K562 (cell line): Measurements from ENCODE around the gene STARD3NL. TPM values are rescaled to one million over a fixed set of nuclear protein-coding genes. Genes with fewer than 3 reads are reported as not detected.
A peak's percentile ranks its signal among the peaks of the same experiment; 100 is the strongest.
"Not testable (repeated sequence)": the region's sequence is repeated elsewhere in the genome, so short reads cannot be mapped to it uniquely, and the experiment has no call there.

ENCODE experiments used
- ATAC-seq: fragments of 200-7000 bp; cut with Tn5 transposase; 3 replicates; pipeline ENCODE4 v1.9.1; 2020; ENCODE audit warnings: moderate library complexity
- BruUV-seq: library from RNA; stranded (reverse); fragments of 400-500 nt; replicated peaks from 2 replicates; lab custom pipeline; 2021; lab: Mats Ljungman, UMichigan
- CTCF ChIA-PET: fragments of 300-600 bp; formaldehyde crosslinking; extraction: SDS; loops from one replicate; lab custom pipeline; 2021; ENCODE audit warnings: low intra/inter-chr PET ratio; lab: Yijun Ruan, JAX
- POLR2A ChIA-PET: fragments of 300-600, 350-650 bp; sonication (Branson Sonifier 250); formaldehyde crosslinking; extraction: SDS; loops from one replicate; lab custom pipeline; 2021; ENCODE audit warnings: antibody characterized with exemption, inconsistent platforms; lab: Yijun Ruan, JAX
- DNase-seq, 4 experiments: peaks; one replicate each; pipeline versions ENCODE4 v3.0.0 to v3.0.0-alpha.2; 2011 to 2018; ENCODE audit warnings: low spot score in 3 of 4, mixed read lengths in 3 of 4; ENCODE audit errors: extremely low read depth in 1 of 4
- FAIRE-seq: peaks from 2 replicates; lab custom pipeline; 2011; peaks lifted over from hg19 to GRCh38; lab: Jason Lieb, UNC
- H2AFZ ChIP-seq: 2 replicates; pipeline ENCODE4 v1.6.0; 2011; ENCODE audit warnings: low read depth, low read length, control low read depth, inconsistent platforms
- H3K27ac ChIP-seq: fragments of 200-600 bp; 3 replicates; pipeline ENCODE4 v1.8.0; 2011; ENCODE audit warnings: low read depth, mild to moderate bottlenecking, control low read depth, inconsistent platforms, low read length, moderate library complexity, mixed read lengths; ENCODE audit errors: extremely low read depth
- H3K27me3 ChIP-seq, 2 experiments: fragments of 300-600 bp in 1 of 2; 2 replicates in 1 of 2; 3 replicates in 1 of 2; pipeline versions ENCODE4 v1.6.0 to v1.8.0; 2011; ENCODE audit warnings: inconsistent platforms in 2 of 2, low read length in 2 of 2, mild to moderate bottlenecking in 1 of 2, mixed read lengths in 1 of 2, moderate library complexity in 1 of 2; ENCODE audit not compliant: control insufficient read depth in 2 of 2, insufficient read depth in 2 of 2
- H3K36me3 ChIP-seq: fragments of 300-600 bp; 3 replicates; pipeline ENCODE4 v1.8.0; 2011; ENCODE audit warnings: mild to moderate bottlenecking, low read length, inconsistent platforms; ENCODE audit not compliant: control insufficient read depth, insufficient read depth
- H3K4me1 ChIP-seq, 2 experiments: fragments of 200-600 bp in 1 of 2; replicated peaks in 1 of 2; 2 replicates in 1 of 2; 3 replicates in 1 of 2; pipeline versions ENCODE4 v1.5.1 to v1.8.0; 2011; ENCODE audit warnings: inconsistent platforms in 2 of 2, low read length in 2 of 2, mild to moderate bottlenecking in 1 of 2, mixed read lengths in 1 of 2, moderate library complexity in 1 of 2; ENCODE audit not compliant: control insufficient read depth in 2 of 2, insufficient read depth in 2 of 2
- H3K4me2 ChIP-seq: 2 replicates; pipeline ENCODE4 v1.6.1; 2011; ENCODE audit warnings: low read length, control low read depth, inconsistent platforms, mixed read lengths; ENCODE audit not compliant: insufficient read depth
- H3K4me3 ChIP-seq: fragments of 200-600 bp; sonication (generic), shearing (Covaris generic); 2 replicates; pipeline ENCODE4 v1.5.1; 2016; ENCODE audit warnings: control low read depth, inconsistent platforms
- H3K79me2 ChIP-seq: fragments of 200-600 bp; 3 replicates; pipeline ENCODE4 v1.8.0; 2011; ENCODE audit warnings: low read length, inconsistent platforms; ENCODE audit not compliant: control insufficient read depth, insufficient read depth
- H3K9ac ChIP-seq, 2 experiments: 2 replicates each; pipeline versions ENCODE4 v1.6.0 to v1.6.1; 2011; ENCODE audit warnings: low read depth in 2 of 2, low read length in 2 of 2, control low read depth in 1 of 2, inconsistent platforms in 1 of 2, mild to moderate bottlenecking in 1 of 2, mixed read lengths in 1 of 2; ENCODE audit not compliant: insufficient read depth in 1 of 2
- H3K9me1 ChIP-seq: one replicate; pipeline ENCODE4 v1.6.0; 2011; ENCODE audit warnings: inconsistent platforms, mild to moderate bottlenecking, low read length, moderate library complexity; ENCODE audit not compliant: control insufficient read depth, insufficient read depth
- H3K9me3 ChIP-seq: replicated peaks from 2 replicates; pipeline ENCODE4 v1.5.1; 2011; ENCODE audit warnings: low read depth, low read length, inconsistent platforms; ENCODE audit not compliant: control insufficient read depth, insufficient read depth
- H4K20me1 ChIP-seq: replicated peaks from 2 replicates; pipeline ENCODE4 v1.6.1; 2011; ENCODE audit warnings: low read length, inconsistent platforms, mixed read lengths; ENCODE audit not compliant: control insufficient read depth, insufficient read depth
- ATF6 ChIP-seq: sonication (generic); formaldehyde crosslinking; IDR thresholded peaks from 2 replicates; pipeline ENCODE4 v1.4.0; 2020; ENCODE audit warnings: mild to moderate bottlenecking, missing genetic modification reagents
- C11orf30 ChIP-seq: fragments of 450-650 bp; IDR thresholded peaks from 2 replicates; pipeline ENCODE4 v1.6.1; 2016; ENCODE audit warnings: low read depth, mild to moderate bottlenecking
- CEBPB ChIP-seq: fragments of 450-650 bp; IDR thresholded peaks from 2 replicates; pipeline ENCODE4 v1.6.1; 2016; ENCODE audit warnings: missing genetic modification characterization, missing compliant biosample characterization
- CEBPG ChIP-seq, 3 experiments: fragments of 200-800 bp in 1 of 3; sonication (Bioruptor generic) in 1 of 3; sonication (generic) in 1 of 3; formaldehyde crosslinking in 1 of 3; IDR thresholded peaks in 2 of 3; conservative IDR thresholded peaks in 1 of 3; 2 replicates each; pipeline versions ENCODE4 v1.6.1 to v1.8.0; 2016 to 2022; ENCODE audit warnings: missing compliant biosample characterization in 2 of 3, missing genetic modification characterization in 2 of 3, mild to moderate bottlenecking in 1 of 3, missing genetic modification reagents in 1 of 3
- MAFF ChIP-seq: IDR thresholded peaks from 2 replicates; pipeline ENCODE4 v1.6.1; 2012; ENCODE audit warnings: low read length, improper control_type of control experiment
- MAFG ChIP-seq: fragments of 450-650 bp; conservative IDR thresholded peaks from 2 replicates; pipeline ENCODE4 v1.6.1; 2016; ENCODE audit warnings: missing genetic modification characterization, missing compliant biosample characterization
- MAFK ChIP-seq: IDR thresholded peaks from 2 replicates; pipeline ENCODE4 v1.6.1; 2011; ENCODE audit warnings: low read length, improper control_type of control experiment
- ZNF316 ChIP-seq: fragments of 450-650 bp; IDR thresholded peaks from 2 replicates; pipeline ENCODE4 v1.6.1; 2016
- ZNF707 ChIP-seq: fragments of 250-450 bp; sonication (Bioruptor Pico); conservative IDR thresholded peaks from 2 replicates; pipeline ENCODE4 v1.8.0; 2022; ENCODE audit warnings: inconsistent platforms, mild to moderate bottlenecking, moderate library complexity
- WGBS: fragments of 100-300 bp; shearing (Covaris generic); methylation state at CpG from one replicate; pipeline ENCODE4 v1.1.6; 2016; ENCODE audit warnings: low coverage, mixed read lengths; ENCODE audit not compliant: insufficient coverage; ENCODE audit errors: missing lambda C conversion rate; 5-methylcytosine and 5-hydroxymethylcytosine counted together
- in situ Hi-C: fragments of 300-500 bp; cut with MboI; formaldehyde crosslinking; loops from 4 replicates; pipeline ENCODE4 v1.15.0; 2018; ENCODE audit warnings: inconsistent platforms, mixed read lengths
- intact Hi-C: fragments of 100-400 bp; cut with micrococcal nuclease; formaldehyde crosslinking; loops from 2 replicates; pipeline ENCODE4 v1.14.2; 2022
- polyA plus RNA-seq, 8 experiments: library from polyadenylated mRNA; depleted of rRNA in 4 of 8; stranded (reverse) in 5 of 8; unstranded in 3 of 8; fragments of >200 nt; fragmentation: Nextera tagmentation in 2 of 8; fragmentation: Illumina TruSeq in 1 of 8; extraction: Ambion mirVana in 2 of 8; extraction: Trizol in 1 of 8; gene quantifications; 2 replicates each; pipeline versions ENCODE4 v1.2.1 to v1.2.3, GENCODE V29; 2011 to 2014; ENCODE audit warnings: inconsistent platforms in 1 of 8, missing spikeins in 1 of 8
- total RNA-seq, 7 experiments: library from RNA; depleted of rRNA in 6 of 7; stranded (reverse); fragments of >200 nt in 6 of 7; fragmentation: Illumina TruSeq in 2 of 7; extraction: Trizol in 2 of 7; gene quantifications; 2 replicates each; pipeline versions ENCODE4 v1.2.1 to v1.2.3, GENCODE V29; 2011 to 2021; ENCODE audit warnings: low replicate concordance in 1 of 7
- TF ChIP-seq, protein P1 (sequence below): fragments of 450-650 bp; IDR thresholded peaks from 2 replicates; pipeline ENCODE4 v1.6.1; 2016; ENCODE audit warnings: missing biosample characterization, missing genetic modification characterization

STARD3NL gene
- total and polyA plus RNA-seq, 9 of the 15 experiments (the other 6 are each of a cell fraction or from before 2014, with no cell fraction given) = 42.2 to 90.0 (median 57.6) TPM

DNA sequence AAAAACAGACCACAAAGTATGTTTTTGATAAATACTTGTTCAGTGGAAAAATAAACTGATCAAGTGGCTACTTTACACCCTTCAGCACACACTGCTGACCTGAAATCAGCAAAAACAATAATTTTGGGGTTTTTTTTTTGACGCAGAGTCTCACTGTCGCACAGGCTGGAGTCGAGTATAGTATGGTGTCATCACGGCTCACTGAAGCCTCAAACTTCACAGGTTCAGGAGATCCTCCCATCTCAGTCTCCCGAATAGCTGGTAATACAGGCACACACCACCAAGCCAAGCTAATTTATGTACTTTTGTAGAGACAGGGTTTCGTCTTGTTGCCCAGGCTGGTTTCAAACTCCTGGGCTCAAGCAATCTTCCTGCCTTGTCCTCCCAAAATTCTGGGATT is 64.8 kb downstream of the STARD3NL start:
- H3K27ac ChIP-seq = no peak overlapping the region
- no peaks in the 10 kb centered on the region for H3K79me2 ChIP-seq
- DNase-seq (no peak), ATAC-seq (peak; percentile 41; the same call in 2 of the 3 replicates), FAIRE-seq (no peak)
- H3K4me1 ChIP-seq = no peaks in the 10 kb centered on the region
- whole genome bisulfite sequencing = 11% methylated on average over 6 of the region's 6 CpGs
- H3K4me2 ChIP-seq = no peak overlapping the region
- peaks cover 4 to 7% of the 10 kb centered on the region in 2 experiments; a peak in 3 of 5 replicates for H3K27me3 ChIP-seq
- CTCF ChIA-PET = no interaction called here
- no TSS peak for BruUV-seq
- H3K4me3 ChIP-seq = no peak overlapping the region
- no peak overlapping the region for H3K9ac ChIP-seq
- no peaks in the 10 kb centered on the region for H3K9me1 ChIP-seq
- no peaks in the 10 kb centered on the region for H3K36me3 ChIP-seq
- TF ChIP-seq ZNF707 (CRISPR knock-in tag) = no peak
- TF ChIP-seq ATF6 (CRISPR knock-in tag) = no peak
- POLR2A ChIA-PET = interaction anchor here (1.0 kb wide), 1 partner anchor 95 kb away, joined by 3 read pairs; no protein-coding TSS in a partner anchor
- H2AFZ ChIP-seq = 0 out of 2 replicates have a peak overlapping the region, but pooled peaks have one; percentile 27
- intact Hi-C loops = no loop called here
- in situ Hi-C loops = no loop called here
- no peaks in the 10 kb centered on the region for H4K20me1 ChIP-seq
- no peaks in the 10 kb centered on the region for H3K9me3 ChIP-seq

DNA sequence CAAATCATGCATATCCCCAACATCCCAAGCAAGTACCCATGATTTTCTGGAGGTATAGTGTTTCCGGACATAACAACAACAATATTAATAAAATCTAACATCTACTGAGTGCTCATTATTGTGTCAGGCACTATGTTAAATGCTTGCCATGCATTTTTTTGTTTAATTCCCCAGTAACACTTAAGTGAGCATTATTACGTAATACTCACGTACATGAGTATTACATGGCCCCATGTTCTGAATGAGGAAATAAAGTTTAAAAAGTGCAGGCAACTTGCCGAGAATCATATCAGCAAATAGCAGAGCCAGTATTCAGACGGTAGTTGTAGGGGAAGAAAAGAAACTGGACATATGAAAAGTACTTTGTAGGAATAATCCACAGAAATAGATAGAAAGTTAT is 65.3 kb downstream of the STARD3NL start:
- intact Hi-C loops, H4K20me1 ChIP-seq, ATAC-seq, CTCF ChIA-PET, FAIRE-seq, H3K4me2 ChIP-seq, H3K9me1 ChIP-seq, H3K36me3 ChIP-seq, H3K9ac ChIP-seq, H3K27ac ChIP-seq, H3K4me3 ChIP-seq, H3K9me3 ChIP-seq, BruUV-seq, H3K27me3 ChIP-seq, in situ Hi-C loops, DNase-seq, H3K4me1 ChIP-seq, H3K79me2 ChIP-seq: not testable (repeated sequence)
- H2AFZ ChIP-seq = 0 out of 2 replicates have a peak overlapping the region, but pooled peaks have one; percentile 27
- 24% methylated on average over 5 of the region's 5 CpGs for WGBS
- POLR2A ChIA-PET = interaction anchor here (1.0 kb wide), 1 partner anchor 94 kb away, joined by 3 read pairs; no protein-coding TSS in a partner anchor
- peak; percentile 34; the same call in 1 of the 2 replicates for TF ChIP-seq C11orf30
- TF ChIP-seq CEBPB (tag) = peak; percentile 98
- TF ChIP-seq CEBPG (CRISPR knock-in tag; IDR thresholded peaks at IDR 0.05) = peak; percentile 35; the same call in 1 of the 2 replicates
- peak; percentile 84 to 97 for TF ChIP-seq CEBPG (tag; conservative IDR thresholded peaks at IDR 0.05 in 1 of 2, IDR thresholded peaks at IDR 0.05 in 1 of 2)
- TF ChIP-seq MAFF = peak; percentile 29; the same call in 1 of the 2 replicates
- TF ChIP-seq ZNF316 = peak; percentile 52; the same call in 1 of the 2 replicates
- TF ChIP-seq, protein P1, sequence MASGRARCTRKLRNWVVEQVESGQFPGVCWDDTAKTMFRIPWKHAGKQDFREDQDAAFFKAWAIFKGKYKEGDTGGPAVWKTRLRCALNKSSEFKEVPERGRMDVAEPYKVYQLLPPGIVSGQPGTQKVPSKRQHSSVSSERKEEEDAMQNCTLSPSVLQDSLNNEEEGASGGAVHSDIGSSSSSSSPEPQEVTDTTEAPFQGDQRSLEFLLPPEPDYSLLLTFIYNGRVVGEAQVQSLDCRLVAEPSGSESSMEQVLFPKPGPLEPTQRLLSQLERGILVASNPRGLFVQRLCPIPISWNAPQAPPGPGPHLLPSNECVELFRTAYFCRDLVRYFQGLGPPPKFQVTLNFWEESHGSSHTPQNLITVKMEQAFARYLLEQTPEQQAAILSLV = peak; percentile 69; the same call in 1 of the 2 replicates
- TF ChIP-seq MAFK = 0 out of 2 replicates have a peak, but pooled peaks have one; percentile 9
- 0 out of 2 replicates have a peak, but pooled peaks have one; percentile 41 for TF ChIP-seq MAFG (tag)
